HepG2 (cell line): Measurements from ENCODE around the gene TPR. TPM values are rescaled to one million over a fixed set of nuclear protein-coding genes. Genes with fewer than 3 reads are reported as not detected.

Source experiments
- ATF5 ChIP-seq: sonication (generic); formaldehyde crosslinking; IDR thresholded peaks from 2 replicates; pipeline ENCODE4 v1.4.0; 2020; ENCODE audit warnings: mild to moderate bottlenecking, low read depth, missing genetic modification reagents
- GLMP ChIP-seq: sonication (generic); formaldehyde crosslinking; IDR thresholded peaks from 2 replicates; pipeline ENCODE4 v1.9.0; 2021; ENCODE audit warnings: missing genetic modification reagents, mild to moderate bottlenecking, borderline replicate concordance
- MBD4 ChIP-seq: IDR thresholded peaks from 2 replicates; pipeline ENCODE4 v1.6.1; 2012; ENCODE audit warnings: low read length, inconsistent platforms, borderline replicate concordance
- TCF7 ChIP-seq: sonication (generic); IDR thresholded peaks from 2 replicates; pipeline ENCODE4 v1.6.1; 2016; ENCODE audit warnings: antibody characterized with exemption, low read depth
- TRAFD1 ChIP-seq: sonication (generic); formaldehyde crosslinking; IDR thresholded peaks from 2 replicates; pipeline ENCODE4 v1.5.1; 2020; ENCODE audit warnings: missing genetic modification reagents, mild to moderate bottlenecking, borderline replicate concordance
- UBTF ChIP-seq: sonication (generic); formaldehyde crosslinking; IDR thresholded peaks from 2 replicates; pipeline ENCODE4 v1.4.0; 2020; ENCODE audit warnings: mild to moderate bottlenecking, missing genetic modification reagents
- YY1 ChIP-seq: IDR thresholded peaks from 2 replicates; pipeline ENCODE4 v1.6.1; 2011; ENCODE audit warnings: low read length, low read depth, moderate library complexity, mild to moderate bottlenecking; ENCODE audit not compliant: insufficient read depth, insufficient replicate concordance
- ZBTB43 ChIP-seq: sonication (generic); formaldehyde crosslinking; conservative IDR thresholded peaks from 2 replicates; pipeline ENCODE4 v1.4.0; 2020; ENCODE audit warnings: missing genetic modification reagents
- ZFP1 ChIP-seq: IDR thresholded peaks from 2 replicates; pipeline ENCODE4 v1.6.1; 2016
- ZNF292 ChIP-seq: sonication (generic); formaldehyde crosslinking; IDR thresholded peaks from 2 replicates; pipeline ENCODE4 v1.8.1; 2022; ENCODE audit warnings: mild to moderate bottlenecking, low read depth, missing genetic modification reagents, borderline replicate concordance
- ZNF318 ChIP-seq: sonication (generic); formaldehyde crosslinking; IDR thresholded peaks from 2 replicates; pipeline ENCODE4 v1.4.0; 2020; ENCODE audit warnings: mild to moderate bottlenecking, missing genetic modification reagents
- ZNF879 ChIP-seq: sonication (generic); formaldehyde crosslinking; IDR thresholded peaks from 2 replicates; pipeline ENCODE4 v1.8.1; 2023; ENCODE audit warnings: missing genetic modification reagents
- polyA plus RNA-seq, 8 experiments: library from polyadenylated mRNA; depleted of rRNA in 3 of 8; stranded (reverse) in 7 of 8; unstranded in 1 of 8; fragments of >200 nt; fragmentation: Illumina TruSeq in 4 of 8; extraction: Trizol in 4 of 8; gene quantifications; 2 replicates each; pipeline versions ENCODE4 v1.2.1 to v1.2.3, GENCODE V29; 2011 to 2016; ENCODE audit warnings: low read depth in 4 of 8, missing spikeins in 1 of 8, mixed read lengths in 1 of 8; ENCODE audit not compliant: insufficient read depth in 1 of 8
- total RNA-seq, 5 experiments: library from RNA; depleted of rRNA; stranded (reverse); fragments of >200 nt; fragmentation: Illumina TruSeq; extraction: Trizol; gene quantifications; 2 replicates each; pipeline ENCODE4 v1.2.3, GENCODE V29; 2016; ENCODE audit warnings: low read depth in 1 of 5

Gene TPR
- total and polyA plus RNA-seq, 2 of the 13 experiments (the other 11 are each of a cell fraction or from before 2014, with no cell fraction given), result 78.9 to 81.7 TPM

GRCh38 chr1:186375152-186375928 lies at the start of gene TPR, which contains the start of gene ODR4 (continued):
- TF ChIP-seq ZNF318 (CRISPR knock-in tag), result no peak
- peak; percentile 80 for TF ChIP-seq UBTF (CRISPR knock-in tag)
- no peak for TF ChIP-seq ZNF292
- no peak for TF ChIP-seq TRAFD1 (CRISPR knock-in tag)
- no peak for TF ChIP-seq MBD4
- no peak for TF ChIP-seq ZNF879
- no peak for TF ChIP-seq TCF7
- no peak for TF ChIP-seq ZBTB43 (CRISPR knock-in tag)
- no peak; the same call in 1 of the 2 replicates for TF ChIP-seq ZFP1 (CRISPR knock-in tag)
- no peak for TF ChIP-seq ATF5 (CRISPR knock-in tag)
- TF ChIP-seq GLMP (CRISPR knock-in tag), result no peak
- TF ChIP-seq YY1, result peak; percentile 87
